Liver (tissue), 9 donors: Measurements from ENCODE around the gene AMHR2. TPM values are rescaled to one million over a fixed set of nuclear protein-coding genes. Genes with fewer than 3 reads are reported as not detected.
A peak's percentile ranks its signal among the peaks of the same experiment; 100 is the strongest.

ENCODE experiments used
- DNase-seq: peaks from one replicate; pipeline ENCODE4 v3.0.0-alpha.2; 2017; ENCODE audit warnings: low spot score
- H3K27ac ChIP-seq, 2 donors: one replicate each; pipeline ENCODE4 v1.7.0; 2013; ENCODE audit warnings: inconsistent platforms in 2 of 2, low read length in 2 of 2, control low read depth in 1 of 2, low read depth in 1 of 2, mild to moderate bottlenecking in 1 of 2
- H3K27me3 ChIP-seq, 4 donors: one replicate each; pipeline versions ENCODE4 v1.6.1 to v1.7.0; 2013; ENCODE audit warnings: low read length in 3 of 4, inconsistent platforms in 1 of 4, mild to moderate bottlenecking in 1 of 4, moderate library complexity in 1 of 4; ENCODE audit not compliant: control insufficient read depth in 4 of 4, insufficient read depth in 4 of 4
- H3K36me3 ChIP-seq, 4 donors: one replicate each; pipeline versions ENCODE4 v1.6.1 to v1.7.0; 2013; ENCODE audit warnings: low read length in 3 of 4, mild to moderate bottlenecking in 3 of 4, low read depth in 1 of 4, moderate library complexity in 1 of 4; ENCODE audit not compliant: control insufficient read depth in 4 of 4, insufficient read depth in 3 of 4
- H3K4me1 ChIP-seq, 4 donors: one replicate each; pipeline versions ENCODE4 v1.6.1 to v1.7.0; 2013; ENCODE audit warnings: low read length in 3 of 4, mild to moderate bottlenecking in 3 of 4, moderate library complexity in 1 of 4; ENCODE audit not compliant: control insufficient read depth in 4 of 4, insufficient read depth in 4 of 4
- H3K4me3 ChIP-seq, 3 donors: one replicate each; pipeline versions ENCODE4 v1.6.1 to v1.7.0; 2013; ENCODE audit warnings: low read length in 3 of 3, control low read depth in 1 of 3, low read depth in 1 of 3, mild to moderate bottlenecking in 1 of 3
- H3K9ac ChIP-seq, 2 donors: one replicate each; pipeline ENCODE4 v1.7.0; 2013; ENCODE audit warnings: low read length in 2 of 2, mild to moderate bottlenecking in 2 of 2, moderate library complexity in 2 of 2, control low read depth in 1 of 2, low read depth in 1 of 2
- H3K9me3 ChIP-seq, 4 donors: one replicate each; pipeline versions ENCODE4 v1.6.1 to v1.7.0; 2013; ENCODE audit warnings: low read length in 3 of 4; ENCODE audit not compliant: control insufficient read depth in 4 of 4
- EGR1 ChIP-seq, 2 donors: IDR thresholded peaks; 2 replicates each; pipeline ENCODE4 v1.6.1; 2016 to 2018; ENCODE audit warnings: antibody characterized with exemption in 2 of 2, low read depth in 2 of 2
- FOXA1 ChIP-seq: IDR thresholded peaks from 2 replicates; pipeline ENCODE4 v1.6.1; 2016; ENCODE audit warnings: antibody characterized with exemption
- FOXA2 ChIP-seq: IDR thresholded peaks from 2 replicates; pipeline ENCODE4 v1.6.1; 2016; ENCODE audit warnings: antibody characterized with exemption
- GABPA ChIP-seq, 2 donors: IDR thresholded peaks in 1 of 2; conservative IDR thresholded peaks in 1 of 2; 2 replicates each; pipeline ENCODE4 v1.6.1; 2016; ENCODE audit warnings: antibody characterized with exemption in 2 of 2, mild to moderate bottlenecking in 1 of 2, moderate library complexity in 1 of 2
- HNF4A ChIP-seq, 2 donors: conservative IDR thresholded peaks; 2 replicates each; pipeline ENCODE4 v1.6.1; 2016; ENCODE audit warnings: antibody characterized with exemption in 2 of 2, mild to moderate bottlenecking in 2 of 2
- HNF4G ChIP-seq: IDR thresholded peaks from 2 replicates; pipeline ENCODE4 v1.6.1; 2016; ENCODE audit warnings: antibody characterized with exemption
- JUND ChIP-seq, 2 donors: IDR thresholded peaks; 2 replicates each; pipeline ENCODE4 v1.6.1; 2016; ENCODE audit warnings: antibody characterized with exemption in 2 of 2
- NR2F2 ChIP-seq: IDR thresholded peaks from 2 replicates; pipeline ENCODE4 v1.6.1; 2016; ENCODE audit warnings: antibody characterized with exemption
- RAD21 ChIP-seq, 2 donors: IDR thresholded peaks; 2 replicates each; pipeline ENCODE4 v1.6.1; 2016; ENCODE audit warnings: antibody characterized with exemption in 2 of 2, mild to moderate bottlenecking in 2 of 2
- RXRA ChIP-seq, 2 donors: IDR thresholded peaks; 2 replicates each; pipeline ENCODE4 v1.6.1; 2017 to 2018; ENCODE audit warnings: antibody characterized with exemption in 2 of 2, mild to moderate bottlenecking in 1 of 2
- SP1 ChIP-seq: IDR thresholded peaks from 2 replicates; pipeline ENCODE4 v1.6.1; 2018; ENCODE audit warnings: antibody characterized with exemption, mild to moderate bottlenecking
- TAF1 ChIP-seq: conservative IDR thresholded peaks from 2 replicates; pipeline ENCODE4 v1.6.1; 2016; ENCODE audit warnings: antibody characterized with exemption, mild to moderate bottlenecking
- YY1 ChIP-seq: IDR thresholded peaks from 2 replicates; pipeline ENCODE4 v1.6.1; 2016; ENCODE audit warnings: antibody characterized with exemption, mild to moderate bottlenecking
- WGBS: extraction: QIAGEN DNeasy Blood & Tissue Kit; methylation state at CpG from one replicate; pipeline ENCODE4 v1.1.7; 2013; 5-methylcytosine and 5-hydroxymethylcytosine counted together
- polyA plus RNA-seq, 2 donors: library from polyadenylated mRNA; stranded (reverse) in 1 of 2; unstranded in 1 of 2; fragments of 200-250 nt in 1 of 2; fragments of >200 nt in 1 of 2; fragmentation: Nextera tagmentation in 1 of 2; extraction: Ambion mirVana in 1 of 2; gene quantifications; one replicate each; pipeline versions ENCODE4 v1.2.1 to v1.2.3, GENCODE V29; 2013 to 2015
- total RNA-seq, 2 donors: library from RNA; depleted of rRNA; stranded (reverse); fragments of >200 nt; gene quantifications; one replicate each; pipeline ENCODE4 v1.2.3, GENCODE V29; 2014
- TF ChIP-seq, protein P1 (sequence below): IDR thresholded peaks from 2 replicates; pipeline ENCODE4 v1.6.1; 2016; ENCODE audit warnings: antibody characterized with exemption, mild to moderate bottlenecking
- TF ChIP-seq, protein P2 (sequence below): IDR thresholded peaks from 2 replicates; pipeline ENCODE4 v1.6.1; 2016; ENCODE audit warnings: antibody characterized with exemption
- TF ChIP-seq, protein P3 (sequence below): fragments of 150-350 bp; IDR thresholded peaks from 2 replicates; pipeline ENCODE4 v1.5.1; 2017; ENCODE audit warnings: improper control_type of control experiment, low read depth, low read length; ENCODE audit not compliant: missing input control
- TF ChIP-seq, protein P4 (sequence below): IDR thresholded peaks from 2 replicates; pipeline ENCODE4 v1.6.1; 2016; ENCODE audit warnings: antibody characterized with exemption
- TF ChIP-seq, protein P5 (sequence below): IDR thresholded peaks from 2 replicates; pipeline ENCODE4 v1.6.1; 2016; ENCODE audit warnings: antibody characterized with exemption
- donor health status: healthy.
- donor health status: healthy.
- donor health status: healthy.
- donor health status: healthy.
- donor health status: healthy.

Gene AMHR2
- total and polyA plus RNA-seq, 4 donors = 0.67 to 1.3 (median 0.92) TPM

DNA sequence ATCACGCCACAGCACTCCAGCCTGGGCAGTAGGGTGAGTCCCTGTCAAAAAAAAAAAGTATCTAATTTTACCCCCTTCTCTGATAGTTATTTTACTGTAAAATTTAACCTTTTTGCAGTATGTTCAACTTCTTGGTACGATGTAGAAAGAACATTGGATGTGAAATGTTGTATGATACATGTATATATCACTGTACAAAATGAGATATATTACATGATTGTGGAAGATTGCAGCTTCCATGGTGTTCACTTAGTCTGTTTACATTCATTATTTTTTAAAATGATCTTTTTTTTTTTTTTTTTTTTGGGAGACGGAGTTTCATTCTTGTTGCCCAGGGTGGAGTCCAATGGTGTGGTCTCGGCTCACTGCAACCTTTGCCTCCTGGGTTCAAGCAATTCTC lies 34.7 kb upstream of the AMHR2 start:
- no peaks in the 10 kb centered on the region for H3K9me3 ChIP-seq
- TF ChIP-seq, protein P1, sequence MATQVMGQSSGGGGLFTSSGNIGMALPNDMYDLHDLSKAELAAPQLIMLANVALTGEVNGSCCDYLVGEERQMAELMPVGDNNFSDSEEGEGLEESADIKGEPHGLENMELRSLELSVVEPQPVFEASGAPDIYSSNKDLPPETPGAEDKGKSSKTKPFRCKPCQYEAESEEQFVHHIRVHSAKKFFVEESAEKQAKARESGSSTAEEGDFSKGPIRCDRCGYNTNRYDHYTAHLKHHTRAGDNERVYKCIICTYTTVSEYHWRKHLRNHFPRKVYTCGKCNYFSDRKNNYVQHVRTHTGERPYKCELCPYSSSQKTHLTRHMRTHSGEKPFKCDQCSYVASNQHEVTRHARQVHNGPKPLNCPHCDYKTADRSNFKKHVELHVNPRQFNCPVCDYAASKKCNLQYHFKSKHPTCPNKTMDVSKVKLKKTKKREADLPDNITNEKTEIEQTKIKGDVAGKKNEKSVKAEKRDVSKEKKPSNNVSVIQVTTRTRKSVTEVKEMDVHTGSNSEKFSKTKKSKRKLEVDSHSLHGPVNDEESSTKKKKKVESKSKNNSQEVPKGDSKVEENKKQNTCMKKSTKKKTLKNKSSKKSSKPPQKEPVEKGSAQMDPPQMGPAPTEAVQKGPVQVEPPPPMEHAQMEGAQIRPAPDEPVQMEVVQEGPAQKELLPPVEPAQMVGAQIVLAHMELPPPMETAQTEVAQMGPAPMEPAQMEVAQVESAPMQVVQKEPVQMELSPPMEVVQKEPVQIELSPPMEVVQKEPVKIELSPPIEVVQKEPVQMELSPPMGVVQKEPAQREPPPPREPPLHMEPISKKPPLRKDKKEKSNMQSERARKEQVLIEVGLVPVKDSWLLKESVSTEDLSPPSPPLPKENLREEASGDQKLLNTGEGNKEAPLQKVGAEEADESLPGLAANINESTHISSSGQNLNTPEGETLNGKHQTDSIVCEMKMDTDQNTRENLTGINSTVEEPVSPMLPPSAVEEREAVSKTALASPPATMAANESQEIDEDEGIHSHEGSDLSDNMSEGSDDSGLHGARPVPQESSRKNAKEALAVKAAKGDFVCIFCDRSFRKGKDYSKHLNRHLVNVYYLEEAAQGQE = no peak
- TF ChIP-seq FOXA2 (no peak), RXRA (IDR thresholded peaks at IDR 0.05) (no peak), RAD21 (IDR thresholded peaks at IDR 0.05) (no peak), TAF1 (no peak), FOXA1 (no peak)
- TF ChIP-seq, protein P2, sequence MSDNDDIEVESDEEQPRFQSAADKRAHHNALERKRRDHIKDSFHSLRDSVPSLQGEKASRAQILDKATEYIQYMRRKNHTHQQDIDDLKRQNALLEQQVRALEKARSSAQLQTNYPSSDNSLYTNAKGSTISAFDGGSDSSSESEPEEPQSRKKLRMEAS = no peak
- no peak overlapping the region for H3K4me3 ChIP-seq
- no peaks in the 10 kb centered on the region for H3K27me3 ChIP-seq
- H3K36me3 ChIP-seq = peaks cover 0 to 6% (median 3%) of the 10 kb centered on the region in 4 donors
- peaks cover 10 to 37% (median 19%) of the 10 kb centered on the region in 4 donors for H3K4me1 ChIP-seq
- H3K27ac ChIP-seq = peak overlapping the region in 1 of 2 donors; percentile 2
- no peak for DNase-seq
- 99% methylated on average over 4 of the region's 4 CpGs for WGBS
- no peak overlapping the region for H3K9ac ChIP-seq

DNA sequence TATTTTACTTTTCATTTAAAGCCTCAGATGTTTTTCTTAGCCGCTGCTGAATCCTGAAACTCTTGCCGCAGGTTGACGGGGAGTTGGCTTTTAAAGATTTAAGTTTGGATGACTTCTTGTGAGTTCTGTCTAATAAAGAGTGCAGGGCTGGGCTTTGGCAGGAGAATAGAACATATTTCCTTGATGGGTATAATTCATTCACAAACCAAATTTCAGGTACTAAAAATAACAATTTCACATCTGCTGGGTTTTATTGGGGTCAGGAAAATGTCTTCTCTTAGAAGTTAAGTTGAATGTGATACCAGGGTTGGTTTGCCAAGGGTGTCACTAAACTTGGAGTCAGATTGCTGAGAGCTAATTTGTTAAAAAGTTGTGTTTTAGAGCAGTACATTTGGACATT lies 34.0 kb upstream of the AMHR2 start:
- no peak overlapping the region for H3K9ac ChIP-seq
- no peak overlapping the region for H3K4me3 ChIP-seq
- H3K36me3 ChIP-seq = peaks cover 0 to 6% (median 2%) of the 10 kb centered on the region in 4 donors
- H3K27me3 ChIP-seq = no peaks in the 10 kb centered on the region
- H3K4me1 ChIP-seq = peaks cover 10 to 33% (median 19%) of the 10 kb centered on the region in 4 donors
- no peak for TF ChIP-seq RAD21 (IDR thresholded peaks at IDR 0.05)
- no peak for TF ChIP-seq GABPA (IDR thresholded peaks at IDR 0.05 in 1 of 2, conservative IDR thresholded peaks at IDR 0.05 in 1 of 2)
- no peak for TF ChIP-seq YY1
- TF ChIP-seq RXRA (IDR thresholded peaks at IDR 0.05) = no peak
- no peak for TF ChIP-seq JUND (IDR thresholded peaks at IDR 0.05)
- TF ChIP-seq, protein P3, sequence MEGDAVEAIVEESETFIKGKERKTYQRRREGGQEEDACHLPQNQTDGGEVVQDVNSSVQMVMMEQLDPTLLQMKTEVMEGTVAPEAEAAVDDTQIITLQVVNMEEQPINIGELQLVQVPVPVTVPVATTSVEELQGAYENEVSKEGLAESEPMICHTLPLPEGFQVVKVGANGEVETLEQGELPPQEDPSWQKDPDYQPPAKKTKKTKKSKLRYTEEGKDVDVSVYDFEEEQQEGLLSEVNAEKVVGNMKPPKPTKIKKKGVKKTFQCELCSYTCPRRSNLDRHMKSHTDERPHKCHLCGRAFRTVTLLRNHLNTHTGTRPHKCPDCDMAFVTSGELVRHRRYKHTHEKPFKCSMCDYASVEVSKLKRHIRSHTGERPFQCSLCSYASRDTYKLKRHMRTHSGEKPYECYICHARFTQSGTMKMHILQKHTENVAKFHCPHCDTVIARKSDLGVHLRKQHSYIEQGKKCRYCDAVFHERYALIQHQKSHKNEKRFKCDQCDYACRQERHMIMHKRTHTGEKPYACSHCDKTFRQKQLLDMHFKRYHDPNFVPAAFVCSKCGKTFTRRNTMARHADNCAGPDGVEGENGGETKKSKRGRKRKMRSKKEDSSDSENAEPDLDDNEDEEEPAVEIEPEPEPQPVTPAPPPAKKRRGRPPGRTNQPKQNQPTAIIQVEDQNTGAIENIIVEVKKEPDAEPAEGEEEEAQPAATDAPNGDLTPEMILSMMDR = no peak
- TF ChIP-seq, protein P4, sequence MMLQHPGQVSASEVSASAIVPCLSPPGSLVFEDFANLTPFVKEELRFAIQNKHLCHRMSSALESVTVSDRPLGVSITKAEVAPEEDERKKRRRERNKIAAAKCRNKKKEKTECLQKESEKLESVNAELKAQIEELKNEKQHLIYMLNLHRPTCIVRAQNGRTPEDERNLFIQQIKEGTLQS = no peak
- TF ChIP-seq, protein P2 = no peak
- TF ChIP-seq FOXA2 = no peak
- TF ChIP-seq, protein P5, sequence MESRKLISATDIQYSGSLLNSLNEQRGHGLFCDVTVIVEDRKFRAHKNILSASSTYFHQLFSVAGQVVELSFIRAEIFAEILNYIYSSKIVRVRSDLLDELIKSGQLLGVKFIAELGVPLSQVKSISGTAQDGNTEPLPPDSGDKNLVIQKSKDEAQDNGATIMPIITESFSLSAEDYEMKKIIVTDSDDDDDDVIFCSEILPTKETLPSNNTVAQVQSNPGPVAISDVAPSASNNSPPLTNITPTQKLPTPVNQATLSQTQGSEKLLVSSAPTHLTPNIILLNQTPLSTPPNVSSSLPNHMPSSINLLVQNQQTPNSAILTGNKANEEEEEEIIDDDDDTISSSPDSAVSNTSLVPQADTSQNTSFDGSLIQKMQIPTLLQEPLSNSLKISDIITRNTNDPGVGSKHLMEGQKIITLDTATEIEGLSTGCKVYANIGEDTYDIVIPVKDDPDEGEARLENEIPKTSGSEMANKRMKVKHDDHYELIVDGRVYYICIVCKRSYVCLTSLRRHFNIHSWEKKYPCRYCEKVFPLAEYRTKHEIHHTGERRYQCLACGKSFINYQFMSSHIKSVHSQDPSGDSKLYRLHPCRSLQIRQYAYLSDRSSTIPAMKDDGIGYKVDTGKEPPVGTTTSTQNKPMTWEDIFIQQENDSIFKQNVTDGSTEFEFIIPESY = no peak
- no peak for TF ChIP-seq FOXA1
- no peak for TF ChIP-seq HNF4G
- TF ChIP-seq SP1 = no peak
- TF ChIP-seq, protein P1 = no peak
- no peak for TF ChIP-seq TAF1
- no peak for TF ChIP-seq EGR1 (IDR thresholded peaks at IDR 0.05; ENCODE audit: low read depth in 2 of 2)
- TF ChIP-seq NR2F2 = no peak
- TF ChIP-seq HNF4A (conservative IDR thresholded peaks at IDR 0.05) = no peak
- H3K9me3 ChIP-seq = no peaks in the 10 kb centered on the region
- H3K27ac ChIP-seq = no peak overlapping the region
- 92% methylated on average over 3 of the region's 3 CpGs for WGBS
- no peak for DNase-seq
